PC-3 (cell line): ENCODE measurements around the gene CNTRL. TPM values are rescaled to one million over a fixed set of nuclear protein-coding genes. Genes with fewer than 3 reads are reported as not detected.

Experiments used
- ATAC-seq: fragments of 200-7000 bp; cut with Tn5 transposase; 2 replicates; pipeline ENCODE4 v1.9.1; 2020; ENCODE audit warnings: mild to moderate bottlenecking, moderate library complexity
- BruUV-seq: library from RNA; stranded (reverse); fragments of 400-500 nt; replicated peaks from 2 replicates; lab custom pipeline; 2021; lab: Mats Ljungman, UMichigan
- CTCF ChIA-PET: fragments of 300-600 bp; sonication (Branson Sonifier 250); formaldehyde crosslinking; loops from one replicate; lab custom pipeline; 2022; ENCODE audit warnings: antibody characterized with exemption; lab: Charles Lee
- POLR2A ChIA-PET: fragments of 300-600 bp; sonication (Branson Sonifier 250); formaldehyde crosslinking; loops from one replicate; lab custom pipeline; 2022; ENCODE audit warnings: antibody characterized with exemption; ENCODE audit not compliant: unreplicated experiment; lab: Charles Lee
- DNase-seq: peaks from one replicate; pipeline ENCODE4 v3.0.0-alpha.2; 2015
- H2AFZ ChIP-seq: fragments of 300-600 bp; sonication (generic); 2 replicates; pipeline ENCODE4 v1.6.0; 2016; ENCODE audit warnings: antibody characterized with exemption, low read length
- H3F3A ChIP-seq: fragments of 300-600 bp; sonication (generic); one replicate; pipeline ENCODE4 v1.6.0; 2017; ENCODE audit warnings: antibody characterized with exemption, low read length, control low read depth, mild to moderate bottlenecking; ENCODE audit not compliant: unreplicated experiment
- H3K27ac ChIP-seq: fragments of 300-600 bp; sonication (generic); 2 replicates; pipeline ENCODE4 v1.5.1; 2016; ENCODE audit warnings: mild to moderate bottlenecking, low read length
- H3K27me3 ChIP-seq: fragments of 300-600 bp; sonication (generic); 2 replicates; pipeline ENCODE4 v1.6.1; 2016; ENCODE audit warnings: low read length, mixed read lengths
- H3K36me3 ChIP-seq: fragments of 300-600 bp; sonication (generic); 2 replicates; pipeline ENCODE4 v1.6.1; 2016; ENCODE audit warnings: low read depth, mixed run types, low read length, mixed read lengths
- H3K4me1 ChIP-seq: fragments of 300-600 bp; sonication (generic); 2 replicates; pipeline ENCODE4 v1.5.1; 2016; ENCODE audit warnings: low read length; ENCODE audit not compliant: insufficient read depth
- H3K4me2 ChIP-seq: fragments of 300-600 bp; sonication (generic); 2 replicates; pipeline ENCODE4 v1.6.0; 2016; ENCODE audit warnings: low read length
- H3K4me3 ChIP-seq: fragments of 300-600 bp; sonication (generic); 2 replicates; pipeline ENCODE4 v1.5.1; 2016; ENCODE audit warnings: mild to moderate bottlenecking, low read length, mixed read lengths
- H3K79me2 ChIP-seq: fragments of 300-600 bp; sonication (generic); 2 replicates; pipeline ENCODE4 v1.6.1; 2017; ENCODE audit warnings: low read length, mixed read lengths
- H3K9ac ChIP-seq: fragments of 300-600 bp; sonication (generic); 2 replicates; pipeline ENCODE4 v1.6.0; 2016; ENCODE audit warnings: mild to moderate bottlenecking, low read length
- H3K9me2 ChIP-seq: fragments of 300-600 bp; sonication (generic); replicated peaks from 2 replicates; pipeline ENCODE4 v1.6.1; 2016; ENCODE audit warnings: mixed run types, low read length, mixed read lengths
- H3K9me3 ChIP-seq: fragments of 300-600 bp; sonication (generic); 2 replicates; pipeline ENCODE4 v1.6.1; 2016; ENCODE audit warnings: low read length, mixed read lengths
- H4K20me1 ChIP-seq: fragments of 300-600 bp; sonication (generic); 2 replicates; pipeline ENCODE4 v1.6.1; 2016; ENCODE audit warnings: low read length, mixed read lengths
- EZH2 ChIP-seq: fragments of 300-600 bp; sonication (generic); IDR thresholded peaks from one replicate; pipeline ENCODE4 v1.6.1; 2017; ENCODE audit warnings: antibody characterized with exemption, mild to moderate bottlenecking, low read length; ENCODE audit not compliant: unreplicated experiment
- EZH2phosphoT487 ChIP-seq: fragments of 300-600 bp; sonication (generic); IDR thresholded peaks from 2 replicates; pipeline ENCODE4 v1.6.1; 2018; ENCODE audit warnings: mild to moderate bottlenecking, antibody characterized with exemption, low read length, borderline replicate concordance
- intact Hi-C: fragments of 100-400 bp; cut with micrococcal nuclease; formaldehyde crosslinking; loops from 2 replicates; pipeline ENCODE4 v1.9.0; 2023
- total RNA-seq: library from RNA; depleted of rRNA; stranded (reverse); fragments of >200 nt; gene quantifications from 2 replicates; pipeline ENCODE4 v1.2.3, GENCODE V29; 2014
- TF ChIP-seq, protein P1 (sequence below): fragments of 300-600 bp; sonication (generic); conservative IDR thresholded peaks from 2 replicates; pipeline ENCODE4 v1.5.1; 2017; ENCODE audit warnings: antibody characterized with exemption, low read depth, mild to moderate bottlenecking, low read length

CNTRL gene
- total RNA-seq, 1 experiment from 2014 or later = 6.0 TPM

DNA sequence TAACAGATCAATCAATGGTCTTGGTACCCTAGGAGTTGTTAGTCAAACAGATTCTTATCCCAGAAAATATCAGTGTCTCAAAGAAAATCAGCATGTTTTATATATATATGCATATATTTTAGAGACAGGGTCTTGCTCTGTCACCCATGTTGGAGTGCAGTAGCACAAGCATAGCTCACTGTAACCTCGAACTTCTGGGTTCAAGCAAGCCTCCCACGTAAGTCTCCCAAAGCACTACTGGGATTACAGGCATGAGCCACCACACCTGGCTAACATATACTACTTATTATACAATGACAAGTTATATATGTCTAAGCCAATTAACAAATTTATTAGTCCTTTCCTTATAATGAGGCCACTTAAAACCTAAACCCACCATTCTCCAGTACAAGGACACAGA is 116.5 kb downstream of the CNTRL start:
- Histone ChIP-seq H2AFZ (no peak overlapping the region), H3K9me2 (no peaks in the 10 kb centered on the region), H3K27me3 (no peaks in the 10 kb centered on the region), H3K9me3 (no peaks in the 10 kb centered on the region), H3K27ac (no peak overlapping the region), H3K36me3 (peaks cover 15% of the 10 kb centered on the region), H3K4me1 (peaks cover 6% of the 10 kb centered on the region), H3K79me2 (peaks cover 98% of the 10 kb centered on the region), H3F3A (no peaks in the 10 kb centered on the region), H3K4me3 (no peak overlapping the region), H3K4me2 (no peak overlapping the region), H4K20me1 (peaks cover 51% of the 10 kb centered on the region; the same call in 1 of the 2 replicates), H3K9ac (no peak overlapping the region)
- BruUV-seq = no TSS peak
- intact Hi-C loops = no loop called here
- CTCF ChIA-PET = no interaction called here
- TF ChIP-seq, protein P1, sequence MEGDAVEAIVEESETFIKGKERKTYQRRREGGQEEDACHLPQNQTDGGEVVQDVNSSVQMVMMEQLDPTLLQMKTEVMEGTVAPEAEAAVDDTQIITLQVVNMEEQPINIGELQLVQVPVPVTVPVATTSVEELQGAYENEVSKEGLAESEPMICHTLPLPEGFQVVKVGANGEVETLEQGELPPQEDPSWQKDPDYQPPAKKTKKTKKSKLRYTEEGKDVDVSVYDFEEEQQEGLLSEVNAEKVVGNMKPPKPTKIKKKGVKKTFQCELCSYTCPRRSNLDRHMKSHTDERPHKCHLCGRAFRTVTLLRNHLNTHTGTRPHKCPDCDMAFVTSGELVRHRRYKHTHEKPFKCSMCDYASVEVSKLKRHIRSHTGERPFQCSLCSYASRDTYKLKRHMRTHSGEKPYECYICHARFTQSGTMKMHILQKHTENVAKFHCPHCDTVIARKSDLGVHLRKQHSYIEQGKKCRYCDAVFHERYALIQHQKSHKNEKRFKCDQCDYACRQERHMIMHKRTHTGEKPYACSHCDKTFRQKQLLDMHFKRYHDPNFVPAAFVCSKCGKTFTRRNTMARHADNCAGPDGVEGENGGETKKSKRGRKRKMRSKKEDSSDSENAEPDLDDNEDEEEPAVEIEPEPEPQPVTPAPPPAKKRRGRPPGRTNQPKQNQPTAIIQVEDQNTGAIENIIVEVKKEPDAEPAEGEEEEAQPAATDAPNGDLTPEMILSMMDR = no peak
- TF ChIP-seq EZH2 = no peak
- no peak for TF ChIP-seq EZH2phosphoT487
- DNase-seq = no peak
- POLR2A ChIA-PET = no interaction called here
- no peak for ATAC-seq

DNA sequence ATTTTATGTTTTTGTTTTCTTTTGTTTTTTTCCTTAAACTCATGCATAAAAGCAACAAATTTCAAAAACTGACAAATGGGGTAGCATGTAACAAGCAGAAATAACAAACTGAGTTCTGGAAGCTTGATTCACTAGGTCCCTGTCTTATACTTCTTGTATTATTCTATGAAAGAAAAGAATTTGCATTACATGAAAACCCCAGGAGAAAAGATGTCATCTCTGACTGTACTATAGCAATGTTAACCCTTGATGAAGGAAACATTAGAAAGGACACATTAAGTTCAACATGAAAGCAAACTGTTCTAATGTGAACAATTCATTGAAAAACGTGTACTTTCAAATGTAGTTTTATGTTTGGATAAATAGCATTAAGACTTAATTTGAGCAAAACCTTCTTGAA is 117.8 kb downstream of the CNTRL start:
- no peak overlapping the region for H3K4me2 ChIP-seq
- ATAC-seq (no peak), DNase-seq (no peak)
- no peak for TF ChIP-seq EZH2
- no peak for TF ChIP-seq EZH2phosphoT487
- no TSS peak for BruUV-seq
- H2AFZ ChIP-seq = no peak overlapping the region
- no peaks in the 10 kb centered on the region for H3K9me2 ChIP-seq
- no peaks in the 10 kb centered on the region for H3K27me3 ChIP-seq
- POLR2A ChIA-PET = no interaction called here
- H3K4me3 ChIP-seq = no peak overlapping the region
- intact Hi-C loops = no loop called here
- peaks cover 62% of the 10 kb centered on the region for H4K20me1 ChIP-seq
- no peaks in the 10 kb centered on the region for H3F3A ChIP-seq
- no peak overlapping the region for H3K27ac ChIP-seq
- H3K79me2 ChIP-seq = peaks cover 99% of the 10 kb centered on the region
- no peaks in the 10 kb centered on the region for H3K9me3 ChIP-seq
- no peak overlapping the region for H3K9ac ChIP-seq
- H3K4me1 ChIP-seq = peaks cover 7% of the 10 kb centered on the region
- CTCF ChIA-PET = no interaction called here
- H3K36me3 ChIP-seq = peaks cover 5% of the 10 kb centered on the region; the same call in 1 of the 2 replicates

DNA sequence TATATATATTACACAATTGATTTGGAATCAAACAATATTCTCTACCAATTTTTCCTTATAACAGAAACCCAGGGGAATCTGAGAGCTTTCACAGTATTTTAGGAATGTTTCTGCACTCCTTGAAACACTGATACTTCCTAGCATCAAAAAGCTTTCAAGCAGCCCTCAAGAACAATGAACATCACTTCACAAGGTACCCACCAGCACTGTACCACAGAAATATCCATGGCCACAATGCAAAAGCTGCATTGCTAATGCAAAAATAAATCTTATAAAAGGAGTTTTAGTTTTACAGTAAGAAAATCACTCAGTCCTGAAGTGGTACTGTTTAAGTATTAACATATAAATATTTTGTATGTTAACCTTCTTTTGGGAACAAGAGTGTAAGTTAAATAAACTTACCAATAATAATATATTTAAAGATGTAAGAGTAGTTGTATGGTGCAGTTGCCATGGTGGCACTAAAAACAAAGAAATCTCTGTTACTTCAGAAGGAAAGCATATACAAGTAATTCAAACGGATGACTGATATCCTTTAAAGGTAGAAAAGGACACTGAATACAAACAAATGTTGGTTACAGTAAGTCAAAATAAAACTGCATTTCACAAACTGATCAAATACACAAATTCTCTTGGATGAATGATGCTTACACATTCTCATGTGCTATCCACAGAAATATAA is 118.3 kb downstream of the CNTRL start:
- BruUV-seq = no TSS peak
- Histone ChIP-seq H3K79me2 (peaks cover 99% of the 10 kb centered on the region), H3K4me3 (no peak overlapping the region), H3K9me3 (no peaks in the 10 kb centered on the region), H3K27ac (no peak overlapping the region), H3K9ac (no peak overlapping the region), H3K4me2 (no peak overlapping the region), H3K36me3 (peaks cover 5% of the 10 kb centered on the region; the same call in 1 of the 2 replicates), H4K20me1 (peaks cover 63% of the 10 kb centered on the region), H3K4me1 (peaks cover 13% of the 10 kb centered on the region), H3F3A (no peaks in the 10 kb centered on the region), H2AFZ (no peak overlapping the region), H3K27me3 (no peaks in the 10 kb centered on the region), H3K9me2 (no peaks in the 10 kb centered on the region)
- TF ChIP-seq EZH2 = no peak
- no peak for TF ChIP-seq EZH2phosphoT487
- TF ChIP-seq, protein P1 = no peak
- DNase-seq (no peak), ATAC-seq (no peak)
- ChIA-PET POLR2A (no interaction called here), CTCF (no interaction called here)
- intact Hi-C loops = no loop called here
